HG02571 (cell line): ENCODE measurements around the gene IQCB1.
A peak's percentile ranks its signal among the peaks of the same experiment; 100 is the strongest.
"Not testable (repeated sequence)": the region's sequence is repeated elsewhere in the genome, so short reads cannot be mapped to it uniquely, and the experiment has no call there.

Source experiments
- ATAC-seq: cut with Tn5 transposase; IDR thresholded peaks from one replicate; pipeline ENCODE4 v1.9.1; 2021; ENCODE audit warnings: mild to moderate bottlenecking, moderate library complexity; ENCODE audit not compliant: unreplicated experiment

IQCB1 gene

DNA sequence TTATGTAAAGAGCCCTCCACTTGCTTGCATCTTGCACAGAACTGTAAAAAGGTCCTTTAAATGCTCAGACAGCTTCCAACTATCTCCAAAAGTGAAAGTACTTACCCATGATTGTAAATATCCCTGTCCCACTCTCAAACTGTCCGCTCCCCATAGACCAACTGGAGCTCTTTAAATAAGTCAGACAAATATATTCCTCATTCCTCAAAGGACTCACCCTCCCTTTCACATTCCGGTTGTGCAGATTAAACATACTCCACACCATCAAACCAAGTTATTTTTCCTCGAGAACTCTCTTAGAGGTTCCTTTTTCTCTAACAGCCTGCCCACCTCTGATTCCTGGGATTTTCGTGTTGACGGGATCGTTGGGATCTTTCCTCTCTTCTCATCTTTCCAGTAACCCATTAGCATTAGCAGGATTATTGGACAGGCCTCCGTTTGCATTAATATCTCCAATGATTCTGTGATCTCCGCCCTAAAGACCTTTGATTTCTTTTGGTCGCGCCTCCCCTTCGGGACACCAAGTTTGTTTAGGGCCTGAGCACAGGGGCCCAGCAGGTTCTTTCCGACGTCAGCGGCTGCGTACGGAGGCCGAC, 86.1 kb downstream of the IQCB1 start:
- ATAC-seq = peak; percentile 14

- ATAC-seq = no peak
Observed at GRCh38 chr3:121747976-121748375, 86.9 kb downstream of the IQCB1 start.

GRCh38 chr3:121743106-121743505, 91.8 kb downstream of the IQCB1 start:
- ATAC-seq = not testable (repeated sequence)

DNA sequence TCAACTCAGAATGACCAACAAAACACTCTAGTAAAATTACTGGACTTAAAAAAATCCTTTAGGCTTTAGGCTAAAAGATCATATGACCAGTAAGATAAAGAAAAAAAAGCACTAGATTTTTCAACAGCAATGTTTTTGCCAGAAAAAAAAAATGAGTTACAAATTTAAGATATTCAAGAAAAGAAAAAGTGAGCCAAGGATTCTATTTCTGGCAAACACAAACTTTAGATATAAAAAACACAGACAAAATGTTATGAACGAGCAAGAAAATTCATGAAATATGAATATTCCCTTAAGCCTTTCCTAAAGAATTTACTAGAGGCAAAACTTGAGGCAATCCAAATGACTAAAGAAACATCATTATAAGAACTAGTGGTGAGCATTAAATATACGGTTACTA, 94.0 kb downstream of the IQCB1 start:
- ATAC-seq = no peak

GRCh38 chr3:121739902-121740301, 95.0 kb downstream of the IQCB1 start:
- no peak for ATAC-seq

DNA sequence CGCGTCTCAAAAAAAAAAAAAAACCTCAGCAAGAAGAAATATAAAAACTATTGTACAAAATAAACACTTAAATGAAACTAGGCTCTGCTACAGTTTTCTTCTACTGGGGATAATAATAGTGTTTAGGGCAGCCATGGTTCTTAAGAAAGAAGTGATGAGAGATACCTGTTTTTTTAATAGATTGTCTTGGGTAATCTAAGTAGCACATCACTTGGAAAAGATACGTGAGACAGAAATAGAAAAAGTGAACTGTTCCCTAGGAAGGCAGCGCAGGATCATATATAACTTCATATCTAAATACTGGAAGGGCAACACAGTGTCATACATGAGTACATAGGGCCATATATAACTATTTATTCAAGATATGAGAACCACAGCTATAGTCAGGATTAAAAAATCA, 97.2 kb downstream of the IQCB1 start:
- ATAC-seq = no peak

GRCh38 chr3:121736112-121736511, 98.7 kb downstream of the IQCB1 start:
- no peak for ATAC-seq

DNA sequence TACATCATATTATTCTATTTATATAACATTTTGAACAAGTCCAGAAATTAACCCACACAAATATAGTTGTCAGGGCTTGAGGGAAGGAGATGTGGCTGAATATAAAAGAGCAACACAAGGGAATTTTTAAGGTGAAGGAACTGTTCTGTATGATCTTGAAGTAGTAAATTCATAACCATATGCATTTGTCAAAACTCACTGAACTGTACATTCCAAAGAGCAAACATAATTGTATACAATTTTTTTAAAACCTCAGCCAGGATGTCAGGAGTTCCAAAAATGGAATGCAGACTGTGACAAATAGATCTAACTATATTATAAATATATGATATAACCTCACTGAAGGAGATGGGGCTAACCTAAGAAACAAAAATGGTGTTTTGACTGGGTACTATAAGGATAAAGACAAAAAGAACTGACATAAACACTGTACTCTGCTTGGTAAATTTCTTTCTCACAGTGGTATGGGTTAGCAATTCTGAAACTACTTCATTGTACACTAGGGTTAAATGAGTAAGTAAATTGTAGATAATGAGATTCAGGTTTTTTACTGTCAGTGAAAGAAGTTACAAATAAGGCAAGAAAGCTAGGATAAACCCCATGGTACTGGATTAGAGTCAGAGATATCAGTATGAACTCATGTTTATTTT, 99.7 kb downstream of the IQCB1 start:
- ATAC-seq = peak; percentile 91

DNA sequence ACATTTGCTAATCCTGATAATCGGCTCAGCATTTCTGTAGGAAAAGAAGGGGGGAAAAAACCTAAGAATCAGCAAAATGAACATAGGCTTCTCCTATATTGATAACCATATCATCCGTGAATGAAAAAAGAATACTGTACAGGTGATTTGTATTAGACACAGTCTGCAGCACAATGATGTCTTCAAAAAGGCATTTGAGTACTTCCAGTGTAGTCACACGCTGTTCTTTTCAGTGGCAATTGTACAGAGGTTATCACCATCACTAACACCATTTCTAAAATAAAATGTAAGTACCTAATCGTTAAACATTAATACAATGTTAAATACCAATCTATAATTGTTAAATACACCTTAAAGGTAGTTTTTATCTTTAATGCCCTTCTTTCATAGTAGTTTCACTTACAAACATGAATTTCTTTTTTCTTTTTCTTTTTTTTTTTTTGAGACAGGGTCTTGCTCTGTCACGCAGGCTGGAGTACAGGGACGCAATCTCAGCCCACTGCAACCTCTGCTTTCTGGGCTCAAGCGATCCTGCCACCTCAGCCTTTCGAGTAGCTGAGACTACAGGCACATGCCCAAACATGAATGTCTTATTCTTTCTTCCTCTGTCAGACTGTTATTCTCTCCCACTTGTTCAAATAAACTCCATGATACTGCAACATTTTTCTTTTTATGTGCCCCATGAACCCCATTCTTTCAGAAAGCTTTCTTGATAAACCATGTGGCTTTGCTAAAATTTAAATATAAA, 103.7 kb downstream of the IQCB1 start:
- ATAC-seq = no peak

- ATAC-seq = peak; percentile 81
Observed at GRCh38 chr3:121724130-121724529, 110.7 kb downstream of the IQCB1 start.

DNA sequence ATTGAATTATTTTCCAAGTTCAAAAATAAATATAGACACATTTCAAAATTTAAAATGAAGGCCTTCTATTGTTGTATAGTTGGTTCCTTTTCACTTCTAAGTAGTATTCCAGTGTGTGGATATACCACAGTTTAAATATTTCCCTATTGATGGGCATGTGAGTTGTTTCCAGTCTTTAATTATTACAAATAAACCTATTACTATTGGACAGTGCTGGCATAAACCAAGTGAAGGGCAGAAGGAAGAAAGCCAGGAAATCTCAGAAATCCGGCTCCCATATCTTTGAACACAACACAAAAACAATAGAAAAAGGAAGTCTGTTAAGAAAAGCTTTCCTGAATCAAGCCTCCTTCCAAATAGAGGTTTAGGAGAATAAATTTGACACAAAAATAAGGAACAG, 111.4 kb downstream of the IQCB1 start:
- ATAC-seq = no peak

- ATAC-seq = no peak
Observed at GRCh38 chr3:121722411-121722810, 112.4 kb downstream of the IQCB1 start.

GRCh38 chr3:121720163-121720562, 114.7 kb downstream of the IQCB1 start:
- no peak for ATAC-seq
